PC-3 (cell line): Measurements from ENCODE around the gene HOXB9.

ENCODE experiments used
- EZH2 ChIP-seq: fragments of 300-600 bp; sonication (generic); IDR thresholded peaks from one replicate; pipeline ENCODE4 v1.6.1; 2017; ENCODE audit warnings: antibody characterized with exemption, mild to moderate bottlenecking, low read length; ENCODE audit not compliant: unreplicated experiment
- EZH2phosphoT487 ChIP-seq: fragments of 300-600 bp; sonication (generic); IDR thresholded peaks from 2 replicates; pipeline ENCODE4 v1.6.1; 2018; ENCODE audit warnings: mild to moderate bottlenecking, antibody characterized with exemption, low read length, borderline replicate concordance
- TF ChIP-seq, protein P1 (sequence below): fragments of 300-600 bp; sonication (generic); conservative IDR thresholded peaks from 2 replicates; pipeline ENCODE4 v1.5.1; 2017; ENCODE audit warnings: antibody characterized with exemption, low read depth, mild to moderate bottlenecking, low read length

GRCh38 chr17:48633266-48633677, 7.1 kb upstream of the HOXB9 start:
- TF ChIP-seq, protein P1, sequence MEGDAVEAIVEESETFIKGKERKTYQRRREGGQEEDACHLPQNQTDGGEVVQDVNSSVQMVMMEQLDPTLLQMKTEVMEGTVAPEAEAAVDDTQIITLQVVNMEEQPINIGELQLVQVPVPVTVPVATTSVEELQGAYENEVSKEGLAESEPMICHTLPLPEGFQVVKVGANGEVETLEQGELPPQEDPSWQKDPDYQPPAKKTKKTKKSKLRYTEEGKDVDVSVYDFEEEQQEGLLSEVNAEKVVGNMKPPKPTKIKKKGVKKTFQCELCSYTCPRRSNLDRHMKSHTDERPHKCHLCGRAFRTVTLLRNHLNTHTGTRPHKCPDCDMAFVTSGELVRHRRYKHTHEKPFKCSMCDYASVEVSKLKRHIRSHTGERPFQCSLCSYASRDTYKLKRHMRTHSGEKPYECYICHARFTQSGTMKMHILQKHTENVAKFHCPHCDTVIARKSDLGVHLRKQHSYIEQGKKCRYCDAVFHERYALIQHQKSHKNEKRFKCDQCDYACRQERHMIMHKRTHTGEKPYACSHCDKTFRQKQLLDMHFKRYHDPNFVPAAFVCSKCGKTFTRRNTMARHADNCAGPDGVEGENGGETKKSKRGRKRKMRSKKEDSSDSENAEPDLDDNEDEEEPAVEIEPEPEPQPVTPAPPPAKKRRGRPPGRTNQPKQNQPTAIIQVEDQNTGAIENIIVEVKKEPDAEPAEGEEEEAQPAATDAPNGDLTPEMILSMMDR = no peak
- TF ChIP-seq EZH2phosphoT487 = no peak
- no peak for TF ChIP-seq EZH2
